GM21390 (cell line): ENCODE data around the gene DUS1L.

ENCODE experiments used
- ATAC-seq: cut with Tn5 transposase; IDR thresholded peaks from one replicate; pipeline ENCODE4 v1.9.1; 2021; ENCODE audit not compliant: unreplicated experiment

The DUS1L gene

GRCh38 chr17:82056729-82057621, 8.6 kb downstream of the DUS1L start:
- ATAC-seq, result no peak

DNA sequence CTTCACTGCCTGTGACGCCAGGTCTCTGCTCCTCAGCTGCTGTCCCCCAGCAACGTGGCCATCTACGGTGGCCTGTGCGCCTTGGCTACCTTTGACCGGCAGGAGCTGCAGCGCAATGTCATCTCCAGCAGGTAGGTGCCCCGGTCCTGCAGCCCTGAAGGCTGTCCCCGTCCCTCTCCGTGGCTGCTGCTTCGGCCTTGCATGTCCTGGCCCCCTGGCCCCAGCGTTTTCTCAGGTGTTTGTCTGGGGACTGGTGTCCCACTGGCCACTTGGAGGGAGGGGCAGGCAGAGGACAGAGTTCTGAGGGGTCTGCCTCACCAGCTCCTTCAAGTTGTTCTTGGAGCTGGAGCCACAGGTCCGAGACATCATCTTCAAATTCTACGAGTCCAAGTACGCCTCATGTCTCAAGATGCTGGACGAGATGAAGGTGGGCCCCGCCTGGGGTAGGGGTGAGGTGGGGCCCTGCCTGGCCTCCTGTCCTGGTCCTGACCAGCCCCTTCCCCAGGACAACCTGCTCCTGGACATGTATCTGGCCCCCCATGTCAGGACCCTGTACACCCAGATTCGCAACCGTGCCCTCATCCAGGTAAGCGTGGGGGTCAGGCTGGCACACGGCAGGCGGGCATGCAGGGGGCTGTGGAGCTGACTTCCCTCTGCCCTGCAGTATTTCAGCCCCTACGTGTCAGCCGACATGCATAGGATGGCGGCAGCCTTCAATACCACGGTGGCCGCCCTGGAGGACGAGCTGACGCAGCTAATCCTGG, 9.5 kb downstream of the DUS1L start:
- no peak for ATAC-seq

DNA sequence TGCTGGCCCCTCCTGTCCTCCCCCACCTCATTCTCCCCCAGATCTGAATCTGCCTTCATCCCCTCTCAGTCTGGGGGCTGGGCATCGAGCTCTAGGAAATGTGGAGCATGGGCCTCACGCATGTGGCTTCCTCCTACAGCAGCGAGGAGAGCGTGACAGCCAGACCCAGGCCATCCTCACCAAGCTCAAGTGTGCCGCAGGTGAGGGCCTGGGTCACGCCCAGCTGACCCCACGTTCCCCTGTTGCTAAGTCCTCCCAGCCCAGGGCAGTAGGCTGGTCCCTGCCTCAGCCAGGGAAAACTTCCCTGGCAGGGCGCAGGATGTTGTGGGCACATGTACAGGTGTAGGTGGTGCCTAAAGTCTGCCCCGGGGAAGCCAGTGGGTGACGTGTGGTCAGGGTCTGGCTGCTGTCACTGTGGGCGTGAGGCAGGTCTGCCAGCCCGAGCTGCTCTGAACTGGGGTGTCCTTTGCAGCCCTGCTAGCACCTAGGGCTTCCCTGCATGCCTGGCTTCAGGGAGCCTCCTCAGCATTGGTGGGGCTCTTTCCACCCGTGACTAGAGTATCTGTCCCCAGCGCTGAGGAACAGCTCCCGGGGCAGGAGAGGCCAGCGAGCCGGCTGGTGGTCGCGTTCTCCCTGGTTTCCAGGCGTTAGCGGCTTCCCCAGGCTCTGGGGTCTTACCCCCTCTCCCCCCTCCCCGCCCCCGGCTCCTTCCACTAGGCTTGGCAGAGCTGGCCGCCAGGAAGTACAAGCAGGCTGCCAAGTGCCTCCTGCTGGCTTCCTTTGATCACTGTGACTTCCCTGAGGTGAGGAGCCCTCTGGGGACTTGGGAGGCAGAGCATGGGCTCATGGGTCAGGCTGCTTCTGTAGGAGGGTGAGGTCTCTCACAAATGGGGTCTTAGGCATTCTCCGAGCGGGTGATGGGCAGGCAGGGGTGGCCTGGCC, 10.3 kb downstream of the DUS1L start:
- no peak for ATAC-seq

- no peak for ATAC-seq
Measured at GRCh38 chr17:82054351-82055022, 11.1 kb downstream of the DUS1L start.

DNA sequence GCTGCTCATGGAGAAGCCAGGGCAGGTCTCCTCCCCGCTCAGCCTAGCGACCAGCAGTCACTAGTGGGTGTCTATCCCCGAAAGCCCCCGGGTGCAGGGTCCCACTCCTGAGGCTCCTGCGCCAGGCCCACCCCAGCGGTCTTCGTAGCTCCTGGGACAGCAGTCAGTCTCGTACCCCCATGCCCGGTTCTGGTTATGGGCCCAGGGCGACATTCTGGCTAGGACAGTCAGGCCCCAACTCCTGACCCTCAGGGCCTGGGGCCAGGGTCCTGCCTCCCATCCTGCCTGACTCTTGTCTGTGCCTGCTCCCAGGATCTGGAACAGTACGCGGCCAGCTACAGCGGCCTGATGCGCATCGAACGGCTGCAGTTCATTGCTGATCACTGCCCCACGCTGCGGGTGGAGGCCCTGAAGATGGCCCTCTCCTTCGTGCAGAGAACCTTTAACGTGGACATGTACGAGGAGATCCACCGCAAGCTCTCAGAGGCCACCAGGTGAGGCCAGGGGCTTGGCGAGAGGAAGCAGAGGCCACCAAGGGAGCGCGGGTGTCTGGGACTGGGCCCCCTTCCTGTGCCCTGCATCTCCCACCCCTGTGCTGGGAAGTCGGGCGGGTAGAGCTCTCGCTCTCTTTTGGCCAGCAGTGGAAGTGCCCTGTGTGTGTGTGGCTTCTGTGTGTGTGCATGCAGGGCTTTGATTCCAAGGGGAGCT, 11.9 kb downstream of the DUS1L start:
- no peak for ATAC-seq

GRCh38 chr17:82053130-82053529, 12.5 kb downstream of the DUS1L start:
- no peak for ATAC-seq

GRCh38 chr17:82052638-82053059, 13.0 kb downstream of the DUS1L start:
- no peak for ATAC-seq

DNA sequence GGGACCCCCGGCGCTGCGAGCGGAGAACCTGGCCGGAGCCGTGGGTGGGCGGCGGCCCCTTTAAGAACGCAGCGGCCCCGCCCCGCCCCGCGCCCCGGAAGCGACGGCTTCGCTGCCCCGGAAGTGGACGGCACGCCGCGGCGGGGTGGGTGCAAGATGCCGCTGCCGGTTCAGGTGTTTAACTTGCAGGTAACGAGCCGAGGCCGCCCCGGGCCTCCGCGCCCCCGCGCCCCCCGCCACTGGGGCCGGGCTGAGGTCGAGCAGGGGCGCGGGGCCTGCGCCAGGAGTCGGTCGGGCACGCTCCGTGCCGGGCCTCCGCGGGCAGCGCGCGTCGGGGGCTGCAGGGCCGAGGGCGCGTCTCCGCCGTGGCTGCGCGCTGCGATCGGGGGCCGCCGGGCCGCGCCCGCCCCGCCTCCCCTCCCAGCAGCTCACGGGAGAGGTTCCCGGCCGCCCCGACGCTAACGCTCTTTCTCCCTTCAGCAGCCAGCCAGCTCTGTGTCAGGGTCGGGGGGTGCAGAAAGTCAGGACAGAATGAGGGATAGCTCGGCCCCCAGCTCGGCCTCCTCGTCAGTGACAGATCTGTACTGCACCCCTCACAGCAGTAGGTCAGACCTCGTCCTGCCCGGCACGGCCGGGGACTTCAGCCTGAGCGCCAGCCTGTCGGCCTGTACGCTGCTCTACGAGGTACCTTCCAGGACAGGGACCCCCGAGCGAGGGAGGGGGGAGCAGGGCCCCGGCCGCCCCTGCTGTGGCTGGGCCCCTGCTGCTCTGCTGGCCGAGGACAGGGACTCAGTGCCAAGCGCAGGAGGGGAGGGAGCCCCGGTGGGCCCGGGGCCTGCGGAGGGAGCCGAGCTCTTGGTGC, 13.6 kb downstream of the DUS1L start, which contains the start of the genes GPS1 and RFNG:
GPS1 (plus strand) TSS at position 123 of the 862 bp plus-strand sequence; CDS start at position 157, 34 bp downstream.
RFNG (minus strand) TSS at position 36 of the 862 bp plus-strand sequence. CDS start 45 bp downstream, outside the sequence.
- ATAC-seq, result peak; percentile 63

- ATAC-seq, result no peak
Measured at GRCh38 chr17:82050761-82051641, 14.6 kb downstream of the DUS1L start.

- ATAC-seq, result no peak
Measured at GRCh38 chr17:82050152-82050760, 15.3 kb downstream of the DUS1L start.

DNA sequence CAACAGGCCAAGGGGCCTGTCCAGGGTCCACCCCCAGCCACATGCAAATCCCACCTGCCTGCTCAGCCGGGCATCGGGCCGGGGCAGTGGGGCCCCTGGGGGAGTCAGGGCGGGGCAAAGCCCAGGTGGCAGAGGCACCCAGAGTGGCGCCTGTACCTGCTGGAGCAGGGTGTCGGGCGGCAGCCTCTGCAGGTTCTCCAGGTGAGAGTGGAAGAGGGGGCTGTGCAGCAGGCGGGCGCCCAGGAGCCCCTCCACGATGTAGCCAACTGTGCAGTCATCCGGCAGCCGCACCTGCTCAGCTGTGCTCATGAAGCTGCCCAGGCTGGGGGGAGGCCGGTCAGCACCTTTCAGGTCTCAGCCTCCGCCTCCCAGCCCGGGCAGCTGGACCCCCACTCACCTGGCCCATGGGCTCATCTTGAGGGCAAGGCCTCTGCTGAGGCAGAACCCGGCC, 16.1 kb downstream of the DUS1L start:
- no peak for ATAC-seq

DNA sequence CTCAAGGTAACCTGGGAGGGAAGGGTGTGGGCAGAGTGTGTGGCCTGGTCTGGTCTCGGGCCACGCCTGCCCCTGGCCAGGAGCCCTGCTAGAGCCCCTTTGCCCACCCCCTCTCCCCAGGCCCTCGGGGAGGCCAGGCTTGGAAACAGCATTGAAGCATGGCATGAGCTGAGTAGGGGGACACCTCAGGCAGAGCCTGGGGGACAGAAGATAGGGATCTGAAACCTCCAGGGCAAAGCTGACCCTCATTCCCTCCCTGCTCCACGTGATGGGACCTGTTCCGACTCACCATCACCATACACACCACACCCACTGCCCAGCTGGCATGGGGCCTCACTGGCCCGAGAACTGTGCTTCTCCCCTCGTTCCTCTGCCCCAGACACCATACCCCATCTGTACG, 16.5 kb downstream of the DUS1L start:
- ATAC-seq, result no peak

GRCh38 chr17:82048571-82048971, 17.0 kb downstream of the DUS1L start:
- ATAC-seq, result no peak

DNA sequence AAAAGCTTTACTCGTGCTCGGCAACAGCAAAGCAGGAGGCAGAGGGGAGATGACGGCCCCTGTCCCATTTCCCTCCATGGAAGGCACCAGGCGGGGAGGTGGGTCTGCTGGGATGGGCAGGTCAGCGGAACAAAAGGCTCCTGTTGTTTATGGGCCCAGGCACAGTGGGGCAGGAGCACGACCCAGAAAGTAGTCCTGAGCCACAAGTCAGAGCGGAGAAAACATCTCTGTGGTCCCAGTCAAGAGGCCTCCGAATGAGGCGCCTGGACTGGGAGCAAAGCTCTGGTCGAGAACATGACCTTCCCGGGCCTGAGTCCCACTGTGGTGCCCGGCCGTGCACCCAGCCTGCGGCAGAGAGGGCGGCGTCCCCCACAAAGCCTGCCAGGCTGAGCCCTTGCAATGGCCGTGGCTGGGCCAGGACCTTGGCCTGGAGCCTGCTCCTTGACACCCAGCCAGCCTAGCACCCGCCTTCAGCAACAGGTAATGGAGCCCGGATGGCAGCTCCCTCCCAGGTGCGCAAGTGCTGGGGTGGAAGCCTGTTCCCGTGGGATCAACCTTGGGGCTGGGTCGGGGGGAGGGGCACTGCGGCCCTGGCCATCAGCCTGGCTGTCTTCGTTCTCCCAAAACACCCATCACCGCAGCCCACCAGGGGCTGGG, 17.6 kb downstream of the DUS1L start:
- no peak for ATAC-seq

- ATAC-seq, result no peak
Measured at GRCh38 chr17:82047379-82047778, 18.2 kb downstream of the DUS1L start.

- ATAC-seq, result no peak
Measured at GRCh38 chr17:82046903-82047302, 18.7 kb downstream of the DUS1L start.
